Measurements from ENCODE around the gene CAPN5.
"Not testable (repeated sequence)": the region's sequence is repeated elsewhere in the genome, so short reads cannot be mapped to it uniquely, and the experiment has no call there.

The CAPN5 gene

GRCh38 chr11:77085652-77086051, 18.9 kb downstream of the CAPN5 start:
- DNase-seq, result no peak

- DNase-seq, result no peak
Measured at GRCh38 chr11:77086521-77087472, 20.0 kb downstream of the CAPN5 start.

- DNase-seq, result no peak
Measured at GRCh38 chr11:77087723-77088225, 21.0 kb downstream of the CAPN5 start.

GRCh38 chr11:77088236-77089003, 21.6 kb downstream of the CAPN5 start:
- no peak for DNase-seq

- DNase-seq, result no peak
Measured at GRCh38 chr11:77089004-77089545, 22.3 kb downstream of the CAPN5 start.

- no peak for DNase-seq
Measured at GRCh38 chr11:77090046-77090372, 23.2 kb downstream of the CAPN5 start.

GRCh38 chr11:77090373-77091111, 23.8 kb downstream of the CAPN5 start:
- DNase-seq, result no peak

GRCh38 chr11:77091146-77091940, 24.6 kb downstream of the CAPN5 start:
- DNase-seq, result peak; percentile 73

GRCh38 chr11:77092382-77092781, 25.6 kb downstream of the CAPN5 start:
- DNase-seq, result no peak

- no peak for DNase-seq
Measured at GRCh38 chr11:77093056-77093891, 26.5 kb downstream of the CAPN5 start.

- DNase-seq, result no peak
Measured at GRCh38 chr11:77093987-77094840, 27.4 kb downstream of the CAPN5 start.

- DNase-seq, result no peak
Measured at GRCh38 chr11:77094841-77095365, 28.1 kb downstream of the CAPN5 start.

- no peak for DNase-seq
Measured at GRCh38 chr11:77095551-77096490, 29.1 kb downstream of the CAPN5 start.

- DNase-seq, result no peak
Measured at GRCh38 chr11:77096591-77097019, 29.8 kb downstream of the CAPN5 start.

GRCh38 chr11:77097180-77097579, 30.4 kb downstream of the CAPN5 start:
- DNase-seq, result not testable (repeated sequence)

- no peak for DNase-seq
Measured at GRCh38 chr11:77100166-77101042, 33.6 kb downstream of the CAPN5 start.

GRCh38 chr11:77101043-77101537, 34.3 kb downstream of the CAPN5 start:
- peak; percentile 38 for DNase-seq

All from suppressor macrophage treated with lipopolysaccharide for 4 hours (primary cell).